Amygdala (tissue), 56 donors: ENCODE measurements around the gene CNTNAP2.
A peak's percentile ranks its signal among the peaks of the same experiment; 100 is the strongest.
"Not testable (repeated sequence)": the region's sequence is repeated elsewhere in the genome, so short reads cannot be mapped to it uniquely, and the experiment has no call there.

Source experiments
- DNase-seq, 56 donors: peaks; one replicate each; lab custom pipeline; 2025; lab: John Stamatoyannopoulos, UW

CNTNAP2 gene

GRCh38 chr7:148289630-148290029 lies 2173.0 kb downstream of the CNTNAP2 start:
- DNase-seq = no peak

GRCh38 chr7:148290538-148290937 lies 2173.9 kb downstream of the CNTNAP2 start:
- no peak for DNase-seq

- DNase-seq = no peak
Observed at GRCh38 chr7:148291799-148292198, 2175.2 kb downstream of the CNTNAP2 start.

GRCh38 chr7:148296994-148297644 lies 2180.5 kb downstream of the CNTNAP2 start:
- no peak for DNase-seq

GRCh38 chr7:148298768-148299167 lies 2182.2 kb downstream of the CNTNAP2 start:
- not testable (repeated sequence) for DNase-seq

- DNase-seq = no peak
Observed at GRCh38 chr7:148299350-148300276, 2183.0 kb downstream of the CNTNAP2 start.

GRCh38 chr7:148302436-148302835 lies 2185.8 kb downstream of the CNTNAP2 start:
- peak in 1 of 56 donors; percentile 23 for DNase-seq

- DNase-seq = peak in 1 of 56 donors; percentile 22
Observed at GRCh38 chr7:148303295-148304082, 2186.9 kb downstream of the CNTNAP2 start.

- no peak for DNase-seq
Observed at GRCh38 chr7:148304083-148304335, 2187.4 kb downstream of the CNTNAP2 start.

- DNase-seq = no peak
Observed at GRCh38 chr7:148304456-148304855, 2187.9 kb downstream of the CNTNAP2 start.

- DNase-seq = no peak
Observed at GRCh38 chr7:148306759-148307158, 2190.2 kb downstream of the CNTNAP2 start.

GRCh38 chr7:148318102-148318811 lies 2201.7 kb downstream of the CNTNAP2 start:
- peak in 1 of 56 donors; percentile 5 for DNase-seq

GRCh38 chr7:148318838-148319237 lies 2202.2 kb downstream of the CNTNAP2 start:
- DNase-seq = no peak

GRCh38 chr7:148319316-148319808 lies 2202.8 kb downstream of the CNTNAP2 start:
- DNase-seq = no peak

GRCh38 chr7:148325208-148325607 lies 2208.6 kb downstream of the CNTNAP2 start:
- DNase-seq = no peak

- DNase-seq = no peak
Observed at GRCh38 chr7:148327379-148327778, 2210.8 kb downstream of the CNTNAP2 start.

GRCh38 chr7:148328906-148329305 lies 2212.3 kb downstream of the CNTNAP2 start:
- DNase-seq = no peak

- no peak for DNase-seq
Observed at GRCh38 chr7:148330124-148330818, 2213.7 kb downstream of the CNTNAP2 start.

GRCh38 chr7:148330822-148331221 lies 2214.2 kb downstream of the CNTNAP2 start:
- DNase-seq = no peak

- DNase-seq = not testable (repeated sequence)
Observed at GRCh38 chr7:148331456-148331855, 2214.9 kb downstream of the CNTNAP2 start.
